B cell (primary cell): ENCODE measurements around the gene PGBD2. TPM values are rescaled to one million over a fixed set of nuclear protein-coding genes. Genes with fewer than 3 reads are reported as not detected.

Source experiments
- ATAC-seq: fragments of 200-7000 bp; cut with Tn5 transposase; one replicate; pipeline ENCODE4 v1.10.0; 2021; ENCODE audit warnings: low read depth, mild to moderate bottlenecking, moderate number of reproducible peaks, moderate library complexity
- CTCF ChIA-PET: fragments of 350-600 bp; sonication (Branson Sonifier 250); formaldehyde crosslinking; loops from one replicate; lab custom pipeline; 2021; ENCODE audit warnings: antibody characterized with exemption, inconsistent platforms; lab: Charles Lee
- POLR2A ChIA-PET: fragments of 350-600 bp; sonication (Branson Sonifier 250); formaldehyde crosslinking; loops from one replicate; lab custom pipeline; 2021; ENCODE audit warnings: antibody characterized with exemption; lab: Charles Lee
- DNase-seq: peaks from one replicate; pipeline ENCODE4 v3.0.0; 2013
- H2AFZ ChIP-seq: 2 replicates; pipeline ENCODE4 v1.6.1; 2012; ENCODE audit warnings: mild to moderate bottlenecking, low read depth, low read length; ENCODE audit not compliant: insufficient read depth, poor library complexity, severe bottlenecking
- H3K27ac ChIP-seq, 2 donors: 1 replicate in 1 of 2; 2 replicates in 1 of 2; pipeline ENCODE4 v1.5.1; 2012 to 2013; ENCODE audit warnings: low read length in 2 of 2, mild to moderate bottlenecking in 2 of 2, moderate library complexity in 1 of 2
- H3K27me3 ChIP-seq, 4 experiments: fragments of 200-600 bp in 1 of 4; sonication (generic) in 1 of 4; replicated peaks in 1 of 4; 1 replicate in 2 of 4; 2 replicates in 2 of 4; pipeline versions ENCODE4 v1.6.1 to v1.7.0; 2013 to 2016; ENCODE audit warnings: low read length in 3 of 4, mild to moderate bottlenecking in 2 of 4, mixed read lengths in 1 of 4, moderate library complexity in 1 of 4; ENCODE audit not compliant: insufficient read depth in 4 of 4, control insufficient read depth in 3 of 4; ENCODE audit errors: control extremely low read depth in 1 of 4
- H3K36me3 ChIP-seq, 2 experiments: replicated peaks in 1 of 2; 1 replicate in 1 of 2; 2 replicates in 1 of 2; pipeline versions ENCODE4 v1.6.1 to v1.7.1; 2013; ENCODE audit warnings: low read length in 1 of 2; ENCODE audit not compliant: insufficient read depth in 2 of 2, control insufficient read depth in 1 of 2; ENCODE audit errors: control extremely low read depth in 1 of 2, extremely low read depth in 1 of 2
- H3K4me1 ChIP-seq, 2 donors: fragments of 200-600 bp in 1 of 2; sonication (generic) in 1 of 2; 1 replicate in 1 of 2; 2 replicates in 1 of 2; pipeline versions ENCODE4 v1.5.1 to v1.6.1; 2013 to 2017; ENCODE audit warnings: low read length in 2 of 2; ENCODE audit not compliant: control insufficient read depth in 2 of 2, insufficient read depth in 2 of 2
- H3K4me2 ChIP-seq: replicated peaks from 2 replicates; pipeline ENCODE3; 2012; ENCODE audit warnings: mild to moderate bottlenecking, low read depth, low read length; ENCODE audit not compliant: poor library complexity, severe bottlenecking
- H3K4me3 ChIP-seq, 5 experiments: fragments of 200-600 bp in 1 of 5; sonication (generic) in 1 of 5; 1 replicate in 3 of 5; 2 replicates in 2 of 5; pipeline versions ENCODE4 v1.5.1 to v1.7.0; 2011 to 2016; ENCODE audit warnings: low read length in 4 of 5, mild to moderate bottlenecking in 4 of 5, low read depth in 2 of 5, control low read depth in 1 of 5, moderate library complexity in 1 of 5; ENCODE audit not compliant: insufficient read depth in 1 of 5; ENCODE audit errors: control extremely low read depth in 1 of 5, extremely low read depth in 1 of 5
- H3K79me2 ChIP-seq: fragments of 200-600 bp; sonication (generic); one replicate; pipeline ENCODE4 v1.6.0; 2016; ENCODE audit warnings: low read length; ENCODE audit not compliant: control insufficient read depth, insufficient read depth
- H3K9ac ChIP-seq: fragments of 200-600 bp; sonication (generic); 2 replicates; pipeline ENCODE4 v1.6.1; 2017; ENCODE audit warnings: mild to moderate bottlenecking, low read length, moderate library complexity
- H3K9me3 ChIP-seq, 3 donors: one replicate each; pipeline versions ENCODE4 v1.6.1 to v1.7.1; 2013; ENCODE audit warnings: low read length in 2 of 3; ENCODE audit not compliant: control insufficient read depth in 2 of 3, insufficient read depth in 1 of 3; ENCODE audit errors: control extremely low read depth in 1 of 3
- H4K20me1 ChIP-seq: 2 replicates; pipeline ENCODE4 v1.6.0; 2012; ENCODE audit warnings: mild to moderate bottlenecking, low read length; ENCODE audit not compliant: insufficient read depth, control insufficient read depth, poor library complexity, severe bottlenecking
- H3K27ac Mint-ChIP-seq: one replicate; pipeline ENCODE4 v1.8.0; 2021; ENCODE audit warnings: mixed read lengths
- H3K27me3 Mint-ChIP-seq: one replicate; pipeline ENCODE4 v1.8.0; 2021; ENCODE audit warnings: mixed read lengths
- H3K4me1 Mint-ChIP-seq: one replicate; pipeline ENCODE4 v1.8.0; 2021; ENCODE audit warnings: mixed read lengths
- H3K4me3 Mint-ChIP-seq: one replicate; pipeline ENCODE4 v1.8.0; 2021; ENCODE audit warnings: mixed read lengths
- H3K9me3 Mint-ChIP-seq: one replicate; pipeline ENCODE4 v1.8.0; 2022; ENCODE audit warnings: mixed read lengths; ENCODE audit not compliant: insufficient read depth
- CTCF ChIP-seq: fragments of 200-600 bp; IDR thresholded peaks from one replicate; pipeline ENCODE4 v1.8.0; 2022; ENCODE audit warnings: antibody characterized with exemption, mild to moderate bottlenecking
- EZH2 ChIP-seq: IDR thresholded peaks from 2 replicates; pipeline ENCODE4 v1.6.1; 2012; ENCODE audit warnings: borderline replicate concordance, low read depth, mild to moderate bottlenecking, moderate library complexity, low read length; ENCODE audit not compliant: insufficient read depth, poor library complexity, severe bottlenecking
- WGBS: methylation state at CpG from one replicate; pipeline ENCODE4 v1.1.5; 2013; ENCODE audit warnings: missing lambda C conversion rate; ENCODE audit not compliant: insufficient coverage; 5-methylcytosine and 5-hydroxymethylcytosine counted together
- intact Hi-C: fragments of 100-400 bp; cut with micrococcal nuclease; formaldehyde crosslinking; loops from one replicate; pipeline ENCODE4 v1.10.0; 2022
- polyA plus RNA-seq: library from polyadenylated mRNA; depleted of rRNA; stranded (reverse); fragments of >200 nt; gene quantifications from 2 replicates; pipeline ENCODE4 v1.2.3, GENCODE V29; 2012
- total RNA-seq, 2 donors: library from RNA; stranded (reverse); fragments of 120-200 nt in 1 of 2; gene quantifications; 1 replicate in 1 of 2; 2 replicates in 1 of 2; pipeline versions ENCODE4 v1.2.3 to v1.2.4, GENCODE V29; 2013 to 2022

The PGBD2 gene
- total and polyA plus RNA-seq, 2 donors (not counting 1 experiment from before 2014, with no cell fraction given): 13.3 to 27.7 TPM

- Mint-ChIP-seq H3K27me3 (peaks cover 28% of the 10 kb centered on the region), H3K4me3 (no peak overlapping the region), H3K4me1 (no peaks in the 10 kb centered on the region), H3K27ac (no peak overlapping the region), H3K9me3 (no peaks in the 10 kb centered on the region)
- ChIA-PET CTCF (no interaction called here), POLR2A (no interaction called here)
- peaks cover 0 to 7% (median 1%) of the 10 kb centered on the region in 3 donors for H3K9me3 ChIP-seq
- H4K20me1 ChIP-seq: no peaks in the 10 kb centered on the region
- TF ChIP-seq CTCF (no peak), EZH2 (no peak)
- no peaks in the 10 kb centered on the region for H3K36me3 ChIP-seq
- 66% methylated on average over 9 of the region's 9 CpGs for WGBS
- no peaks in the 10 kb centered on the region for H3K79me2 ChIP-seq
- ATAC-seq: no peak
- H3K4me2 ChIP-seq: no peak overlapping the region
- peaks cover 0 to 18% (median 9%) of the 10 kb centered on the region in 4 experiments for H3K27me3 ChIP-seq
- H3K27ac ChIP-seq: no peak overlapping the region
- no peak overlapping the region for H3K9ac ChIP-seq
- H3K4me3 ChIP-seq: no peak overlapping the region
- intact Hi-C loops: no loop called here
- H2AFZ ChIP-seq: no peak overlapping the region
- H3K4me1 ChIP-seq: no peaks in the 10 kb centered on the region
- no peak for DNase-seq
Observed at GRCh38 chr1:248897412-248898337, 8.4 kb upstream of the PGBD2 start.

GRCh38 chr1:248900637-248901036, 5.4 kb upstream of the PGBD2 start:
- Mint-ChIP-seq H3K27ac (no peak overlapping the region), H3K27me3 (peaks cover 21% of the 10 kb centered on the region), H3K4me3 (no peak overlapping the region), H3K4me1 (peaks cover 4% of the 10 kb centered on the region), H3K9me3 (no peaks in the 10 kb centered on the region)
- Histone ChIP-seq H3K4me2 (no peak overlapping the region), H3K27me3 (peaks cover 0 to 12% (median 6%) of the 10 kb centered on the region in 4 experiments), H3K9ac (no peak overlapping the region), H2AFZ (no peak overlapping the region), H3K9me3 (peaks cover 0 to 4% (median 1%) of the 10 kb centered on the region in 3 donors), H3K4me3 (no peak overlapping the region), H3K27ac (no peak overlapping the region), H3K79me2 (no peaks in the 10 kb centered on the region), H3K36me3 (no peaks in the 10 kb centered on the region), H4K20me1 (no peaks in the 10 kb centered on the region), H3K4me1 (peaks cover 6% of the 10 kb centered on the region in 2 donors)
- ATAC-seq (no peak), DNase-seq (no peak)
- no CpG with 5 or more reads among the region's 1 CpG for WGBS
- ChIA-PET CTCF (no interaction called here), POLR2A (no interaction called here)
- intact Hi-C loops: no loop called here
- TF ChIP-seq EZH2 (no peak), CTCF (no peak)
